GM23248 (cell line): ENCODE results near the gene TMPRSS15. TPM values are rescaled to one million over a fixed set of nuclear protein-coding genes. Genes with fewer than 3 reads are reported as not detected.

Experiments
- DNase-seq: peaks from one replicate; pipeline ENCODE4 v3.0.0-alpha.2; 2015
- H2AFZ ChIP-seq: fragments of 200-600 bp; sonication (generic); 2 replicates; pipeline ENCODE4 v1.6.1; 2016; ENCODE audit warnings: antibody characterized with exemption
- H3F3A ChIP-seq: fragments of 200-600 bp; sonication (generic); 2 replicates; pipeline ENCODE4 v1.6.1; 2016; ENCODE audit warnings: mild to moderate bottlenecking, antibody characterized with exemption, mixed run types; ENCODE audit not compliant: insufficient read depth
- H3K27ac ChIP-seq: fragments of 200-600 bp; sonication (generic); 2 replicates; pipeline ENCODE4 v1.5.1; 2016; ENCODE audit warnings: mild to moderate bottlenecking
- H3K27me3 ChIP-seq: fragments of 200-600 bp; sonication (generic); replicated peaks from 2 replicates; pipeline ENCODE4 v1.6.1; 2016; ENCODE audit warnings: mild to moderate bottlenecking; ENCODE audit not compliant: insufficient read depth
- H3K36me3 ChIP-seq: fragments of 200-600 bp; sonication (generic); 2 replicates; pipeline ENCODE4 v1.6.1; 2016; ENCODE audit warnings: low read depth, mild to moderate bottlenecking
- H3K4me1 ChIP-seq: fragments of 200-600 bp; sonication (generic); 2 replicates; pipeline ENCODE4 v1.6.1; 2016; ENCODE audit warnings: mild to moderate bottlenecking; ENCODE audit not compliant: insufficient read depth
- H3K4me2 ChIP-seq: fragments of 200-600 bp; sonication (generic); one replicate; pipeline ENCODE4 v1.6.1; 2016; ENCODE audit warnings: mild to moderate bottlenecking; ENCODE audit not compliant: unreplicated experiment
- H3K4me3 ChIP-seq: fragments of 200-600 bp; sonication (generic); 2 replicates; pipeline ENCODE4 v1.5.1; 2016; ENCODE audit warnings: mild to moderate bottlenecking
- H3K79me2 ChIP-seq: fragments of 200-600 bp; sonication (generic); 2 replicates; pipeline ENCODE4 v1.6.1; 2016; ENCODE audit warnings: mild to moderate bottlenecking; ENCODE audit not compliant: insufficient read depth
- H3K9ac ChIP-seq: fragments of 200-600 bp; sonication (generic); 2 replicates; pipeline ENCODE4 v1.6.1; 2016; ENCODE audit warnings: mild to moderate bottlenecking
- H3K9me2 ChIP-seq: fragments of 200-600 bp; sonication (generic); 2 replicates; pipeline ENCODE4 v1.6.1; 2016; ENCODE audit warnings: mixed run types, mild to moderate bottlenecking, moderate library complexity; ENCODE audit not compliant: insufficient read depth
- H3K9me3 ChIP-seq: fragments of 200-600 bp; sonication (generic); one replicate; pipeline ENCODE4 v1.6.1; 2017; ENCODE audit warnings: low read depth
- H4K20me1 ChIP-seq: fragments of 200-600 bp; sonication (generic); 2 replicates; pipeline ENCODE4 v1.6.0; 2016; ENCODE audit not compliant: insufficient read depth
- EZH2 ChIP-seq: fragments of 200-600 bp; sonication (generic); IDR thresholded peaks from 2 replicates; pipeline ENCODE4 v1.6.1; 2018; ENCODE audit warnings: antibody characterized with exemption, mild to moderate bottlenecking; ENCODE audit not compliant: insufficient read depth, poor library complexity, severe bottlenecking
- EZH2phosphoT487 ChIP-seq: fragments of 200-600 bp; sonication (generic); IDR thresholded peaks from 2 replicates; pipeline ENCODE4 v1.6.1; 2018; ENCODE audit warnings: antibody characterized with exemption, moderate library complexity, mild to moderate bottlenecking, low read depth; ENCODE audit not compliant: insufficient read depth
- WGBS, 2 experiments: methylation state at CpG; one replicate each; pipeline ENCODE4 v1.1.6; 2015 to 2017; ENCODE audit warnings: low lambda C conversion rate in 2 of 2, low coverage in 1 of 2; ENCODE audit errors: missing lambda C conversion rate in 2 of 2; 5-methylcytosine and 5-hydroxymethylcytosine counted together
- in situ Hi-C: fragments of 300-500 bp; cut with MboI; formaldehyde crosslinking; loops from 2 replicates; pipeline ENCODE4 v1.15.0; 2020
- polyA plus RNA-seq: library from polyadenylated mRNA; unstranded; fragments of >200 nt; fragmentation: Nextera tagmentation; extraction: Ambion mirVana; gene quantifications from 2 replicates; pipeline ENCODE4 v1.2.1, GENCODE V29; 2016
- total RNA-seq: library from RNA; depleted of rRNA; stranded (reverse); fragments of >200 nt; shearing (Covaris generic); gene quantifications from 2 replicates; pipeline ENCODE4 v1.2.3, GENCODE V29; 2014

TMPRSS15 gene
- total and polyA plus RNA-seq, 2 experiments from 2014 or later, result not detected

GRCh38 chr21:18294100-18294499, 109.5 kb downstream of the TMPRSS15 start:
- Histone ChIP-seq H3K4me3 (no peak overlapping the region), H3K27ac (no peak overlapping the region), H3K9me3 (no peaks in the 10 kb centered on the region), H4K20me1 (no peaks in the 10 kb centered on the region), H3K9me2 (no peaks in the 10 kb centered on the region), H3K27me3 (no peaks in the 10 kb centered on the region), H3K4me2 (no peak overlapping the region), H3K9ac (no peak overlapping the region), H3K36me3 (no peaks in the 10 kb centered on the region), H3K79me2 (no peaks in the 10 kb centered on the region), H3K4me1 (no peaks in the 10 kb centered on the region), H3F3A (no peaks in the 10 kb centered on the region), H2AFZ (no peak overlapping the region)
- TF ChIP-seq EZH2, result no peak
- TF ChIP-seq EZH2phosphoT487, result no peak
- no peak for DNase-seq
- 67 to 76% methylated on average over 9 of the region's 9 CpGs for WGBS, 2 experiments
- in situ Hi-C loops, result no loop called here

GRCh38 chr21:18289876-18290275, 113.7 kb downstream of the TMPRSS15 start:
- Histone ChIP-seq H3K9me2 (no peaks in the 10 kb centered on the region), H3K4me3 (no peak overlapping the region), H2AFZ (no peak overlapping the region), H4K20me1 (no peaks in the 10 kb centered on the region), H3K4me2 (no peak overlapping the region), H3K9ac (no peak overlapping the region), H3K36me3 (no peaks in the 10 kb centered on the region), H3K27me3 (no peaks in the 10 kb centered on the region), H3K9me3 (no peaks in the 10 kb centered on the region), H3K27ac (no peak overlapping the region), H3F3A (no peaks in the 10 kb centered on the region), H3K4me1 (no peaks in the 10 kb centered on the region), H3K79me2 (no peaks in the 10 kb centered on the region)
- WGBS, 2 experiments, result 22 to 28% methylated on average over 2 of the region's 2 CpGs
- DNase-seq, result no peak
- no peak for TF ChIP-seq EZH2phosphoT487
- no peak for TF ChIP-seq EZH2
- in situ Hi-C loops, result no loop called here

GRCh38 chr21:18285379-18285778, 118.2 kb downstream of the TMPRSS15 start:
- 19 to 28% methylated on average over 4 of the region's 4 CpGs for WGBS, 2 experiments
- H3K9me3 ChIP-seq, result no peaks in the 10 kb centered on the region
- H4K20me1 ChIP-seq, result no peaks in the 10 kb centered on the region
- no peak overlapping the region for H3K9ac ChIP-seq
- no peak overlapping the region for H2AFZ ChIP-seq
- TF ChIP-seq EZH2phosphoT487, result no peak
- no peak for TF ChIP-seq EZH2
- no peaks in the 10 kb centered on the region for H3K79me2 ChIP-seq
- in situ Hi-C loops, result no loop called here
- H3F3A ChIP-seq, result no peaks in the 10 kb centered on the region
- no peak overlapping the region for H3K27ac ChIP-seq
- no peaks in the 10 kb centered on the region for H3K4me1 ChIP-seq
- H3K4me3 ChIP-seq, result no peak overlapping the region
- H3K36me3 ChIP-seq, result no peaks in the 10 kb centered on the region
- DNase-seq, result no peak
- H3K4me2 ChIP-seq, result no peak overlapping the region
- no peaks in the 10 kb centered on the region for H3K27me3 ChIP-seq
- H3K9me2 ChIP-seq, result no peaks in the 10 kb centered on the region

GRCh38 chr21:18275781-18276180, 127.8 kb downstream of the TMPRSS15 start:
- no peaks in the 10 kb centered on the region for H3K36me3 ChIP-seq
- no peak overlapping the region for H3K9ac ChIP-seq
- H4K20me1 ChIP-seq, result no peaks in the 10 kb centered on the region
- H3K9me2 ChIP-seq, result no peaks in the 10 kb centered on the region
- no peak for TF ChIP-seq EZH2phosphoT487
- TF ChIP-seq EZH2, result no peak
- H3K4me1 ChIP-seq, result no peaks in the 10 kb centered on the region
- no peak for DNase-seq
- WGBS, 2 experiments, result 2 to 3% methylated on average over 3 of the region's 3 CpGs
- no peaks in the 10 kb centered on the region for H3K27me3 ChIP-seq
- H3K27ac ChIP-seq, result no peak overlapping the region
- no peak overlapping the region for H2AFZ ChIP-seq
- H3K9me3 ChIP-seq, result no peaks in the 10 kb centered on the region
- H3K4me2 ChIP-seq, result no peak overlapping the region
- in situ Hi-C loops, result no loop called here
- H3K79me2 ChIP-seq, result no peaks in the 10 kb centered on the region
- no peak overlapping the region for H3K4me3 ChIP-seq
- H3F3A ChIP-seq, result no peaks in the 10 kb centered on the region

- H3K4me1 ChIP-seq, result no peaks in the 10 kb centered on the region
- no peaks in the 10 kb centered on the region for H3F3A ChIP-seq
- in situ Hi-C loops, result no loop called here
- no peaks in the 10 kb centered on the region for H3K79me2 ChIP-seq
- H2AFZ ChIP-seq, result no peak overlapping the region
- no peak overlapping the region for H3K4me3 ChIP-seq
- H3K36me3 ChIP-seq, result no peaks in the 10 kb centered on the region
- 25 to 30% methylated on average over 5 of the region's 5 CpGs for WGBS, 2 experiments
- no peak for DNase-seq
- H3K27me3 ChIP-seq, result no peaks in the 10 kb centered on the region
- no peaks in the 10 kb centered on the region for H3K9me2 ChIP-seq
- TF ChIP-seq EZH2phosphoT487 (no peak), EZH2 (no peak)
- H3K9ac ChIP-seq, result no peak overlapping the region
- H4K20me1 ChIP-seq, result no peaks in the 10 kb centered on the region
- no peak overlapping the region for H3K4me2 ChIP-seq
- H3K9me3 ChIP-seq, result no peaks in the 10 kb centered on the region
- H3K27ac ChIP-seq, result no peak overlapping the region
These were observed 129.2 kb downstream of the TMPRSS15 start for GRCh38 chr21:18274370-18274769.
